Measurements from ENCODE around the gene PXT1. TPM values are rescaled to one million over a fixed set of nuclear protein-coding genes. Genes with fewer than 3 reads are reported as not detected.

PXT1 gene
- total RNA-seq, 2 experiments from 2014 or later = 0.25 TPM; not detected in 1

DNA sequence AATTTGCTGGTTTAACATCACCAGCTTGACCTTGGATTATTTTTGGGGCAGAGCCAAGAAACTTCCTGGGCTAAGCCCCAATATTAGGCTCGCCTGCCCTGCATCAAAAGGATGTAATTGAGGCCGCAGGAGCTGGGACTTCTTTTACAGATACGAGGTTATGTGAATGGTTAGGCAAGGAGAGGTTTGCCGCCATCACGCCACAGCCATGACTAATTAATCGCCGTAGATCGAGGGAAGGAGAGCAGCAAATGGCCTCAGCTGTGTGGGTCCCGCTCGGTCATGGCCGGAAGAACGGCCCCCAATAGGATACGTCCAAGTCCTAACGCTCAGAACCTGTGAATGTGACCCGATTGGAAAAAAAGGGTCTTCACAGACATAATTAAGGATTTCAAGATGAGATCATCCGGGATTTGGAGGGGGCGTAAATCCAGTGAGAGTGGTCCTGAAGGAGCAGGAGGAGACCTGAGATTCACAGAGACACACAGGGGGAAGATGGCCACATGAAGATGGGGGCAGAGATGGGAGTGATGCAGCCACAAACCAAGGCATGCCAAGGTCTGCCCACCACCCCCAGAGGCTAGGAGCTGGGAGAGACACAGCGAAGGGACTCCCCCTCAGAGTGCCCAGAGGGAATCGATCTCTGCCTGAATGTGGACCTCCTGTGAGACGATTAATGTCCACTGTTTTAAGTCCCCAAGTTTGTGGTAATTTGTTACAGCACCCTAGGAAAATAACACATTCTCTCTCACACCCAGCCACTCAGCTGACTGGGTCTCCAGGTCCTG is 96.0 kb downstream of the PXT1 start:
- TF ChIP-seq EZH2phosphoT487 (IDR thresholded peaks at IDR 0.05; ENCODE audit: borderline replicate concordance, low read depth, low read length) = no peak
- TF ChIP-seq, protein P1, sequence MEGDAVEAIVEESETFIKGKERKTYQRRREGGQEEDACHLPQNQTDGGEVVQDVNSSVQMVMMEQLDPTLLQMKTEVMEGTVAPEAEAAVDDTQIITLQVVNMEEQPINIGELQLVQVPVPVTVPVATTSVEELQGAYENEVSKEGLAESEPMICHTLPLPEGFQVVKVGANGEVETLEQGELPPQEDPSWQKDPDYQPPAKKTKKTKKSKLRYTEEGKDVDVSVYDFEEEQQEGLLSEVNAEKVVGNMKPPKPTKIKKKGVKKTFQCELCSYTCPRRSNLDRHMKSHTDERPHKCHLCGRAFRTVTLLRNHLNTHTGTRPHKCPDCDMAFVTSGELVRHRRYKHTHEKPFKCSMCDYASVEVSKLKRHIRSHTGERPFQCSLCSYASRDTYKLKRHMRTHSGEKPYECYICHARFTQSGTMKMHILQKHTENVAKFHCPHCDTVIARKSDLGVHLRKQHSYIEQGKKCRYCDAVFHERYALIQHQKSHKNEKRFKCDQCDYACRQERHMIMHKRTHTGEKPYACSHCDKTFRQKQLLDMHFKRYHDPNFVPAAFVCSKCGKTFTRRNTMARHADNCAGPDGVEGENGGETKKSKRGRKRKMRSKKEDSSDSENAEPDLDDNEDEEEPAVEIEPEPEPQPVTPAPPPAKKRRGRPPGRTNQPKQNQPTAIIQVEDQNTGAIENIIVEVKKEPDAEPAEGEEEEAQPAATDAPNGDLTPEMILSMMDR (conservative IDR thresholded peaks at IDR 0.05; ENCODE audit: low read length) = no peak
- H4K20me1 ChIP-seq (ENCODE audit: insufficient read depth, low read length) = no peaks in the 10 kb centered on the region
- H3K9me3 ChIP-seq (ENCODE audit: low read length) = no peaks in the 10 kb centered on the region
- intact Hi-C loops (cut with micrococcal nuclease; ENCODE audit: unreplicated experiment) = no loop called here
- no peak overlapping the region for H3K4me2 ChIP-seq (ENCODE audit: low read length)
- no peaks in the 10 kb centered on the region for H3K4me1 ChIP-seq (ENCODE audit: insufficient read depth, low read length, poor library complexity, severe bottlenecking)
- BruUV-seq (replicated peaks) = no TSS peak
- no peaks in the 10 kb centered on the region for H3K9me2 ChIP-seq (ENCODE audit: insufficient read depth, low read length)
- H2AFZ ChIP-seq (ENCODE audit: low read length) = no peak overlapping the region
- no peak overlapping the region for H3K27ac ChIP-seq (ENCODE audit: low read depth, low read length, poor library complexity, severe bottlenecking)
- H3K4me3 ChIP-seq (ENCODE audit: low read depth, low read length, poor library complexity, severe bottlenecking) = no peak overlapping the region
- no peak for DNase-seq (ENCODE audit: low spot score)
- no peaks in the 10 kb centered on the region for H3K79me2 ChIP-seq (ENCODE audit: insufficient read depth, low read depth, low read length)
- ChIA-PET POLR2A (no interaction called here), CTCF (ENCODE audit: unreplicated experiment) (no interaction called here)
- no peaks in the 10 kb centered on the region for H3K36me3 ChIP-seq (ENCODE audit: insufficient read depth, low read length)

DNA sequence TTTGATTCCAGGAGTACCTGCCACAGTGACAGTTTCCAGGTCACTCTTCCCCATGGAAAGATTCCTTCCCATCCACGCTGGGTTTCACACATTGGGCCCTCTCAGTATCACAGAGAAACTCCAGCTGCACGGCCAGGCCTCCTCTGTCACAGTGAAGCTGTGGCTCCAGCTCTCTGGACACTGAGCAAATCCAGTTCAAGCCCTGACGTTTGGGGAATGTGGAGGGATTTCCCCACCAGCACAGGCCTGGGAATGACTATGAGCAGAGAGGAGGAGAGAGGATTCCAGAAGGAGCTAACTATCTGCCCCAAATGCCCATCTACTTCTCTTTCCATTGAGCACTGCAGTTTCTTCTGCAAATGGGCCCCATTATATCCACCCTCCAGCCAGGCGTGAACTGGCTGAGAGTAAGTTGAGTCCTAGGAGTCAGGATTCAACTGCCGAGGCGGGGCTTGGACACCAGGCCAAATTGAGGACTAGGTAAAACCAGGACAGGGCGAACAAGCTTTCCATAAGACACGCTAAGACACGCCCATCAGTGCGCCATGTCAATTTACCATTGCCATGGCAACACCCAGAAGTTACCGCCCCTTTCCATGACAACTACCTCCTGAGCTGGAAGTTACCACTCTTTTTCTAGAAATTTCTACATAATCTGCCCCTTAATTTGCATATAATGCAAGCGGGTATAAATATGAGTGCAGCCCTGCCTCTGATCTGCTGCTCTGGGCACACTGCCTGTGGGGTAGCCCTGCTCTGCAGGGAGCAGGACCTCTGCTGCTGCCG is 96.8 kb downstream of the PXT1 start:
- Histone ChIP-seq H3K27ac (ENCODE audit: low read depth, low read length, poor library complexity, severe bottlenecking) (no peak overlapping the region), H3K9me2 (ENCODE audit: insufficient read depth, low read length) (no peaks in the 10 kb centered on the region), H3K36me3 (ENCODE audit: insufficient read depth, low read length) (no peaks in the 10 kb centered on the region), H3K79me2 (ENCODE audit: insufficient read depth, low read depth, low read length) (no peaks in the 10 kb centered on the region), H3K4me1 (ENCODE audit: insufficient read depth, low read length, poor library complexity, severe bottlenecking) (no peaks in the 10 kb centered on the region), H3K4me2 (ENCODE audit: low read length) (no peak overlapping the region), H4K20me1 (ENCODE audit: insufficient read depth, low read length) (no peaks in the 10 kb centered on the region), H3K4me3 (ENCODE audit: low read depth, low read length, poor library complexity, severe bottlenecking) (no peak overlapping the region), H2AFZ (ENCODE audit: low read length) (no peak overlapping the region), H3K9me3 (ENCODE audit: low read length) (no peaks in the 10 kb centered on the region)
- TF ChIP-seq EZH2phosphoT487 (IDR thresholded peaks at IDR 0.05; ENCODE audit: borderline replicate concordance, low read depth, low read length) = no peak
- TF ChIP-seq, protein P1 (conservative IDR thresholded peaks at IDR 0.05; ENCODE audit: low read length) = no peak
- ChIA-PET POLR2A (interaction anchor here (0.5 kb wide), 2 partner anchors 100 to 222 kb away, joined by 3 to 5 read pairs; no protein-coding TSS in a partner anchor), CTCF (ENCODE audit: unreplicated experiment) (no interaction called here)
- BruUV-seq (replicated peaks) = no TSS peak
- no peak for DNase-seq (ENCODE audit: low spot score)
- intact Hi-C loops (cut with micrococcal nuclease; ENCODE audit: unreplicated experiment) = no loop called here

Measured in OCI-LY7 (cell line).